GM23338 (cell line): ENCODE results near the gene PHKA2. TPM values are rescaled to one million over a fixed set of nuclear protein-coding genes. Genes with fewer than 3 reads are reported as not detected.

Source experiments
- ATAC-seq: fragments of 200-7000 bp; cut with Tn5 transposase; 3 replicates; pipeline ENCODE4 v1.9.1; 2020
- DNase-seq: peaks from one replicate; pipeline ENCODE4 v3.0.0-alpha.2; 2015; ENCODE audit warnings: low spot score
- H2AFZ ChIP-seq: fragments of 200-600 bp; sonication (generic); 2 replicates; pipeline ENCODE4 v1.8.0; 2016; ENCODE audit warnings: antibody characterized with exemption, mild to moderate bottlenecking, moderate library complexity
- H3F3A ChIP-seq: fragments of 200-600 bp; sonication (generic); replicated peaks from 2 replicates; pipeline ENCODE4 v1.8.0; 2017; ENCODE audit warnings: antibody characterized with exemption, mixed run types, low read depth
- H3K27ac ChIP-seq: fragments of 200-600 bp; sonication (generic); 2 replicates; pipeline ENCODE4 v1.6.1; 2016; ENCODE audit warnings: low read depth
- H3K27me3 ChIP-seq: fragments of 200-600 bp; sonication (generic); 2 replicates; pipeline ENCODE4 v1.8.0; 2016; ENCODE audit warnings: mild to moderate bottlenecking, mixed run types, moderate library complexity; ENCODE audit not compliant: insufficient read depth
- H3K36me3 ChIP-seq: fragments of 200-600 bp; sonication (generic); 2 replicates; pipeline ENCODE4 v1.8.0; 2016; ENCODE audit warnings: mild to moderate bottlenecking; ENCODE audit not compliant: insufficient read depth
- H3K4me1 ChIP-seq: fragments of 200-600 bp; sonication (generic); 2 replicates; pipeline ENCODE4 v1.8.0; 2016; ENCODE audit warnings: mild to moderate bottlenecking, moderate library complexity; ENCODE audit not compliant: insufficient read depth
- H3K4me2 ChIP-seq: fragments of 200-600 bp; sonication (generic); 2 replicates; pipeline ENCODE4 v1.7.1; 2017; ENCODE audit warnings: mixed run types
- H3K4me3 ChIP-seq: fragments of 200-600 bp; sonication (generic); 2 replicates; pipeline ENCODE4 v1.6.1; 2016; ENCODE audit warnings: mixed run types
- H3K79me2 ChIP-seq: fragments of 200-600 bp; sonication (generic); replicated peaks from 2 replicates; pipeline ENCODE4 v1.8.0; 2017; ENCODE audit warnings: mild to moderate bottlenecking; ENCODE audit not compliant: insufficient read depth
- H3K9me2 ChIP-seq: fragments of 200-600 bp; sonication (generic); 2 replicates; pipeline ENCODE4 v1.8.0; 2017; ENCODE audit not compliant: insufficient read depth
- H4K20me1 ChIP-seq: fragments of 200-600 bp; sonication (generic); replicated peaks from 2 replicates; pipeline ENCODE4 v1.8.0; 2017; ENCODE audit warnings: mild to moderate bottlenecking; ENCODE audit not compliant: insufficient read depth
- H3K27ac Mint-ChIP-seq: 2 replicates; pipeline ENCODE4 v1.8.0; 2020; ENCODE audit warnings: inconsistent platforms, mild to moderate bottlenecking, moderate library complexity, mixed read lengths
- H3K27me3 Mint-ChIP-seq: 3 replicates; pipeline ENCODE4 v1.8.0; 2022; ENCODE audit warnings: low read depth, mild to moderate bottlenecking, moderate library complexity, mixed read lengths, inconsistent platforms; ENCODE audit not compliant: insufficient read depth, poor library complexity
- H3K36me3 Mint-ChIP-seq: 3 replicates; pipeline ENCODE4 v1.8.0; 2021; ENCODE audit warnings: low read depth, mild to moderate bottlenecking, inconsistent platforms, moderate library complexity, mixed read lengths
- H3K4me1 Mint-ChIP-seq: 3 replicates; pipeline ENCODE4 v1.8.0; 2020; ENCODE audit warnings: mild to moderate bottlenecking, inconsistent platforms, mixed read lengths
- H3K4me3 Mint-ChIP-seq: 3 replicates; pipeline ENCODE4 v1.8.0; 2021; ENCODE audit warnings: moderate library complexity, mild to moderate bottlenecking, inconsistent platforms, mixed read lengths
- H3K9me3 Mint-ChIP-seq: 3 replicates; pipeline ENCODE4 v1.8.0; 2020; ENCODE audit warnings: moderate library complexity, mild to moderate bottlenecking, inconsistent platforms, mixed read lengths
- CREB1 ChIP-seq: fragments of 250-450 bp; sonication (Bioruptor Pico); IDR thresholded peaks from 2 replicates; pipeline ENCODE4 v1.5.0; 2020; ENCODE audit warnings: low read depth, mild to moderate bottlenecking, moderate library complexity
- ETS1 ChIP-seq: IDR thresholded peaks from 2 replicates; pipeline ENCODE4 v1.6.1; 2016; ENCODE audit warnings: antibody characterized with exemption
- EZH2 ChIP-seq: fragments of 200-600 bp; sonication (generic); IDR thresholded peaks from one replicate; pipeline ENCODE4 v1.8.0; 2017; ENCODE audit warnings: antibody characterized with exemption, mild to moderate bottlenecking, low read depth; ENCODE audit not compliant: unreplicated experiment
- EZH2phosphoT487 ChIP-seq: fragments of 200-600 bp; sonication (generic); IDR thresholded peaks from one replicate; pipeline ENCODE4 v1.8.1; 2018; ENCODE audit warnings: antibody characterized with exemption; ENCODE audit not compliant: unreplicated experiment
- JUNB ChIP-seq: IDR thresholded peaks from one replicate; pipeline ENCODE4 v1.6.1; 2016; ENCODE audit warnings: antibody characterized with exemption; ENCODE audit not compliant: unreplicated experiment
- NANOG ChIP-seq: IDR thresholded peaks from 2 replicates; pipeline ENCODE4 v1.6.1; 2016; ENCODE audit warnings: antibody characterized with exemption, borderline replicate concordance
- POLR2AphosphoS5 ChIP-seq: IDR thresholded peaks from 2 replicates; pipeline ENCODE4 v1.6.1; 2016; ENCODE audit warnings: antibody characterized with exemption, low read depth
- STAT1 ChIP-seq: IDR thresholded peaks from one replicate; pipeline ENCODE4 v1.6.1; 2016; ENCODE audit warnings: antibody characterized with exemption; ENCODE audit not compliant: unreplicated experiment
- ZNF114 ChIP-seq: fragments of 250-450 bp; sonication (Bioruptor Pico); IDR thresholded peaks from 2 replicates; pipeline ENCODE4 v1.5.0; 2020; ENCODE audit warnings: mild to moderate bottlenecking, moderate library complexity
- ZNF331 ChIP-seq: fragments of 250-450 bp; sonication (Bioruptor Pico); IDR thresholded peaks from 2 replicates; pipeline ENCODE4 v1.5.0; 2020; ENCODE audit warnings: low read depth, mild to moderate bottlenecking, moderate library complexity
- polyA plus RNA-seq: library from polyadenylated mRNA; unstranded; fragments of >200 nt; fragmentation: Nextera tagmentation; extraction: Ambion mirVana; gene quantifications from 2 replicates; pipeline ENCODE4 v1.2.1, GENCODE V29; 2016
- total RNA-seq: library from RNA; depleted of rRNA; stranded (reverse); fragments of >200 nt; shearing (Covaris generic); gene quantifications from 2 replicates; pipeline ENCODE4 v1.2.3, GENCODE V29; 2014
- TF ChIP-seq, protein P1 (sequence below): IDR thresholded peaks from one replicate; pipeline ENCODE4 v1.6.1; 2018; ENCODE audit warnings: antibody characterized with exemption; ENCODE audit not compliant: unreplicated experiment
- TF ChIP-seq, protein P2 (sequence below): fragments of 250-450 bp; sonication (Bioruptor Pico); IDR thresholded peaks from 2 replicates; pipeline ENCODE4 v1.5.0; 2020; ENCODE audit warnings: mild to moderate bottlenecking, moderate library complexity

The PHKA2 gene
- total and polyA plus RNA-seq, 2 experiments from 2014 or later = 8.0 to 23.9 TPM

DNA sequence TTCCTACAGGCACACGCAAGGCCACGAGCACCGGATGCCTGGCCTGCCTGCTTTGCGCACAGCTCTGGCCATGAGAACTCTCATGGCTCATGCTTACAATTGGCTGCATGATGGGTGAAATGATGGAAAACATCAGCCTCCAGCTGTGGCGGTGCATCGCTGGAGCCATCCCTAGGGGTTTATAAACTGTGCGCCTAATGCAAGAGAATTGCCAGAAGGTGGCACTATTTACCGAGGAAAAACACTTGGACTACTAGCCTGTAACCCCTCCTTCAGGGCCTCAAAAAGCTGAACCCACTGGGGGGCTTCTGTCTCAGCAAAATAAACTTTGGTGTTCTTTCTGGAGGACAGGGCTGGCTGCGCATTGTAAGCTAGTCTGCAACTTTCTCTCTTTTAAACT is 51.9 kb downstream of the PHKA2 start (continued):
- TF ChIP-seq, protein P1, sequence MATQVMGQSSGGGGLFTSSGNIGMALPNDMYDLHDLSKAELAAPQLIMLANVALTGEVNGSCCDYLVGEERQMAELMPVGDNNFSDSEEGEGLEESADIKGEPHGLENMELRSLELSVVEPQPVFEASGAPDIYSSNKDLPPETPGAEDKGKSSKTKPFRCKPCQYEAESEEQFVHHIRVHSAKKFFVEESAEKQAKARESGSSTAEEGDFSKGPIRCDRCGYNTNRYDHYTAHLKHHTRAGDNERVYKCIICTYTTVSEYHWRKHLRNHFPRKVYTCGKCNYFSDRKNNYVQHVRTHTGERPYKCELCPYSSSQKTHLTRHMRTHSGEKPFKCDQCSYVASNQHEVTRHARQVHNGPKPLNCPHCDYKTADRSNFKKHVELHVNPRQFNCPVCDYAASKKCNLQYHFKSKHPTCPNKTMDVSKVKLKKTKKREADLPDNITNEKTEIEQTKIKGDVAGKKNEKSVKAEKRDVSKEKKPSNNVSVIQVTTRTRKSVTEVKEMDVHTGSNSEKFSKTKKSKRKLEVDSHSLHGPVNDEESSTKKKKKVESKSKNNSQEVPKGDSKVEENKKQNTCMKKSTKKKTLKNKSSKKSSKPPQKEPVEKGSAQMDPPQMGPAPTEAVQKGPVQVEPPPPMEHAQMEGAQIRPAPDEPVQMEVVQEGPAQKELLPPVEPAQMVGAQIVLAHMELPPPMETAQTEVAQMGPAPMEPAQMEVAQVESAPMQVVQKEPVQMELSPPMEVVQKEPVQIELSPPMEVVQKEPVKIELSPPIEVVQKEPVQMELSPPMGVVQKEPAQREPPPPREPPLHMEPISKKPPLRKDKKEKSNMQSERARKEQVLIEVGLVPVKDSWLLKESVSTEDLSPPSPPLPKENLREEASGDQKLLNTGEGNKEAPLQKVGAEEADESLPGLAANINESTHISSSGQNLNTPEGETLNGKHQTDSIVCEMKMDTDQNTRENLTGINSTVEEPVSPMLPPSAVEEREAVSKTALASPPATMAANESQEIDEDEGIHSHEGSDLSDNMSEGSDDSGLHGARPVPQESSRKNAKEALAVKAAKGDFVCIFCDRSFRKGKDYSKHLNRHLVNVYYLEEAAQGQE = no peak
- TF ChIP-seq ZNF114 (CRISPR knock-in tag) = no peak

GRCh38 chrX:18929775-18930174 is 54.1 kb downstream of the PHKA2 start:
- DNase-seq (no peak), ATAC-seq (no peak)
- Histone ChIP-seq H3K4me1 (no peaks in the 10 kb centered on the region), H3K4me3 (no peak overlapping the region), H3K9me2 (no peaks in the 10 kb centered on the region), H3K27me3 (no peaks in the 10 kb centered on the region), H3K4me2 (no peak overlapping the region), H4K20me1 (no peaks in the 10 kb centered on the region), H3K79me2 (no peaks in the 10 kb centered on the region), H3K27ac (no peak overlapping the region), H2AFZ (no peak overlapping the region), H3K36me3 (no peaks in the 10 kb centered on the region), H3F3A (no peaks in the 10 kb centered on the region)
- Mint-ChIP-seq H3K27me3 (peaks cover 1% of the 10 kb centered on the region), H3K9me3 (no peaks in the 10 kb centered on the region), H3K36me3 (peaks cover 6% of the 10 kb centered on the region; the same call in 1 of the 3 replicates), H3K27ac (no peak overlapping the region), H3K4me1 (no peaks in the 10 kb centered on the region), H3K4me3 (no peak overlapping the region)
- no peak for TF ChIP-seq ETS1
- no peak for TF ChIP-seq ZNF331 (CRISPR knock-in tag)
- TF ChIP-seq CREB1 (CRISPR knock-in tag) = no peak
- no peak for TF ChIP-seq POLR2AphosphoS5
- no peak for TF ChIP-seq NANOG
- no peak for TF ChIP-seq EZH2phosphoT487
- TF ChIP-seq, protein P2, sequence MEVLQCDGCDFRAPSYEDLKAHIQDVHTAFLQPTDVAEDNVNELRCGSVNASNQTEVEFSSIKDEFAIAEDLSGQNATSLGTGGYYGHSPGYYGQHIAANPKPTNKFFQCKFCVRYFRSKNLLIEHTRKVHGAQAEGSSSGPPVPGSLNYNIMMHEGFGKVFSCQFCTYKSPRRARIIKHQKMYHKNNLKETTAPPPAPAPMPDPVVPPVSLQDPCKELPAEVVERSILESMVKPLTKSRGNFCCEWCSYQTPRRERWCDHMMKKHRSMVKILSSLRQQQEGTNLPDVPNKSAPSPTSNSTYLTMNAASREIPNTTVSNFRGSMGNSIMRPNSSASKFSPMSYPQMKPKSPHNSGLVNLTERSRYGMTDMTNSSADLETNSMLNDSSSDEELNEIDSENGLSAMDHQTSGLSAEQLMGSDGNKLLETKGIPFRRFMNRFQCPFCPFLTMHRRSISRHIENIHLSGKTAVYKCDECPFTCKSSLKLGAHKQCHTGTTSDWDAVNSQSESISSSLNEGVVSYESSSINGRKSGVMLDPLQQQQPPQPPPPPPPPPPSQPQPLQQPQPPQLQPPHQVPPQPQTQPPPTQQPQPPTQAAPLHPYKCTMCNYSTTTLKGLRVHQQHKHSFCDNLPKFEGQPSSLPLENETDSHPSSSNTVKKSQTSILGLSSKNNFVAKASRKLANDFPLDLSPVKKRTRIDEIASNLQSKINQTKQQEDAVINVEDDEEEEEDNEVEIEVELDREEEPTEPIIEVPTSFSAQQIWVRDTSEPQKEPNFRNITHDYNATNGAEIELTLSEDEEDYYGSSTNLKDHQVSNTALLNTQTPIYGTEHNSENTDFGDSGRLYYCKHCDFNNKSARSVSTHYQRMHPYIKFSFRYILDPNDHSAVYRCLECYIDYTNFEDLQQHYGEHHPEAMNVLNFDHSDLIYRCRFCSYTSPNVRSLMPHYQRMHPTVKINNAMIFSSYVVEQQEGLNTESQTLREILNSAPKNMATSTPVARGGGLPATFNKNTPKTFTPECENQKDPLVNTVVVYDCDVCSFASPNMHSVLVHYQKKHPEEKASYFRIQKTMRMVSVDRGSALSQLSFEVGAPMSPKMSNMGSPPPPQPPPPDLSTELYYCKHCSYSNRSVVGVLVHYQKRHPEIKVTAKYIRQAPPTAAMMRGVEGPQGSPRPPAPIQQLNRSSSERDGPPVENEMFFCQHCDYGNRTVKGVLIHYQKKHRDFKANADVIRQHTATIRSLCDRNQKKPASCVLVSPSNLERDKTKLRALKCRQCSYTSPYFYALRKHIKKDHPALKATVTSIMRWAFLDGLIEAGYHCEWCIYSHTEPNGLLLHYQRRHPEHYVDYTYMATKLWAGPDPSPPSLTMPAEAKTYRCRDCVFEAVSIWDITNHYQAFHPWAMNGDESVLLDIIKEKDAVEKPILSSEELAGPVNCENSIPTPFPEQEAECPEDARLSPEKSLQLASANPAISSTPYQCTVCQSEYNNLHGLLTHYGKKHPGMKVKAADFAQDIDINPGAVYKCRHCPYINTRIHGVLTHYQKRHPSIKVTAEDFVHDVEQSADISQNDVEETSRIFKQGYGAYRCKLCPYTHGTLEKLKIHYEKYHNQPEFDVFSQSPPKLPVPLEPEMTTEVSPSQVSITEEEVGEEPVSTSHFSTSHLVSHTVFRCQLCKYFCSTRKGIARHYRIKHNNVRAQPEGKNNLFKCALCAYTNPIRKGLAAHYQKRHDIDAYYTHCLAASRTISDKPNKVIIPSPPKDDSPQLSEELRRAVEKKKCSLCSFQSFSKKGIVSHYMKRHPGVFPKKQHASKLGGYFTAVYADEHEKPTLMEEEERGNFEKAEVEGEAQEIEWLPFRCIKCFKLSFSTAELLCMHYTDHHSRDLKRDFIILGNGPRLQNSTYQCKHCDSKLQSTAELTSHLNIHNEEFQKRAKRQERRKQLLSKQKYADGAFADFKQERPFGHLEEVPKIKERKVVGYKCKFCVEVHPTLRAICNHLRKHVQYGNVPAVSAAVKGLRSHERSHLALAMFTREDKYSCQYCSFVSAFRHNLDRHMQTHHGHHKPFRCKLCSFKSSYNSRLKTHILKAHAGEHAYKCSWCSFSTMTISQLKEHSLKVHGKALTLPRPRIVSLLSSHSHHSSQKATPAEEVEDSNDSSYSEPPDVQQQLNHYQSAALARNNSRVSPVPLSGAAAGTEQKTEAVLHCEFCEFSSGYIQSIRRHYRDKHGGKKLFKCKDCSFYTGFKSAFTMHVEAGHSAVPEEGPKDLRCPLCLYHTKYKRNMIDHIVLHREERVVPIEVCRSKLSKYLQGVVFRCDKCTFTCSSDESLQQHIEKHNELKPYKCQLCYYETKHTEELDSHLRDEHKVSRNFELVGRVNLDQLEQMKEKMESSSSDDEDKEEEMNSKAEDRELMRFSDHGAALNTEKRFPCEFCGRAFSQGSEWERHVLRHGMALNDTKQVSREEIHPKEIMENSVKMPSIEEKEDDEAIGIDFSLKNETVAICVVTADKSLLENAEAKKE (CRISPR knock-in tag) = no peak
- TF ChIP-seq ZNF114 (CRISPR knock-in tag) = no peak
- TF ChIP-seq EZH2 = no peak
- TF ChIP-seq JUNB = no peak
- TF ChIP-seq STAT1 = no peak
- TF ChIP-seq, protein P1 = no peak
